GM12892 (cell line): Measurements from ENCODE around the gene IQCK.

ENCODE experiments used
- POLR2A ChIP-seq: IDR thresholded peaks from 2 replicates; pipeline ENCODE4 v1.6.1; 2011; ENCODE audit warnings: low read depth, low read length, control low read depth
- TAF1 ChIP-seq: IDR thresholded peaks from 2 replicates; pipeline ENCODE4 v1.6.1; 2011; ENCODE audit warnings: low read depth, mild to moderate bottlenecking, control low read depth, low read length, borderline replicate concordance

DNA sequence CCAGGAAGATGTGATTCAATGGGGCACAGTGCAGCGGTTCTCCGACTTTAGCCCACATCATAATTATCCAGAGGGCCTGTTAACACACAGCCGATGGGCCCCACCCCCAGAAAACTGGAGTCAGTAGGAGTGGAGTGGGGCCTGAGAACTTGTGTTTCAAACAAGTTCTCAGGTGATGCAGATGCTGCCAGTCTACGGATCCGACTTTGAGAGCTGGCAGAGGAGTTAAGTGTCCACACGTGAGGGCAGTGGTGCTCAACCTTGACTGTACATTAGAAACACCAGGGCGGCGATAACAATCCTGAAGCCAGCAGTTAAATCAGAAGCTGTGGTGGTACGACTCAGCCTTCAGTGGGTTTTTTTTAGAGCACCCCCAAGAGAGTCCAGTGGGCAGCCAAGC, 91.6 kb downstream of the IQCK start:
- TF ChIP-seq TAF1, result no peak
- no peak for TF ChIP-seq POLR2A
